AG09319 (cell line): ENCODE measurements around the gene RFC1.

Experiments
- DNase-seq: peaks from one replicate; pipeline ENCODE4 v3.0.0-alpha.2; 2010; ENCODE audit warnings: low read depth; ENCODE audit errors: extremely low read depth
- CTCF ChIP-seq: IDR thresholded peaks from 2 replicates; pipeline ENCODE4 v1.5.1; 2011; ENCODE audit warnings: low read depth, mild to moderate bottlenecking, inconsistent platforms, low read length, moderate library complexity

RFC1 gene

GRCh38 chr4:39331191-39331590, 35.0 kb downstream of the RFC1 start:
- no peak for DNase-seq
- TF ChIP-seq CTCF, result no peak

- TF ChIP-seq CTCF, result no peak
- no peak for DNase-seq
These were observed 35.8 kb downstream of the RFC1 start for GRCh38 chr4:39330353-39330752.

DNA sequence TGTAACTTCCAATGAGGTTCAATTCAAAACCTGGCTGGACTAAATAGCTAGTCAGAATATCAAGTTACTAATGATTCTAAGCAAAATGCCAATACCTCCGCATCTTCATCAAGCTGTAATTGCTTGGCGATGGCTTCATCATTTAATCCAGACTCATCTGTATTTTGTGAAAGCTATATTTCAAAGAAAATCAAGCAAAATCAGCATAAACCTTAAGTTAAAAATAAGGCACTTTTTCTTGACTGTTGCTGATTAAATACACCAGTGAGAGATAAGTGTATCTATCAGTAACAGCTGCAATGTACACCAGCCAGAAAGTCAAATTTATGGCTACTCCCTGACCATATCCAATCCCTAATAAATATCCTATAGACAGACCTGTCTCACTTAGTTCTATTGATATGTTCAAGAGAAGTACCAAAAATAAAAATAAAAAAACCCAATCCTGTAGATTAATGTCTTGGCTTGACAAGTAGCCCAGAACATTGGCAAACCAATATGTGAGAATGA, 39.6 kb downstream of the RFC1 start:
- TF ChIP-seq CTCF, result no peak
- no peak for DNase-seq

- TF ChIP-seq CTCF, result no peak
- no peak for DNase-seq
These were observed 41.1 kb downstream of the RFC1 start for GRCh38 chr4:39324897-39325613.

- no peak for DNase-seq
- no peak for TF ChIP-seq CTCF
These were observed 41.7 kb downstream of the RFC1 start for GRCh38 chr4:39324446-39324845.

DNA sequence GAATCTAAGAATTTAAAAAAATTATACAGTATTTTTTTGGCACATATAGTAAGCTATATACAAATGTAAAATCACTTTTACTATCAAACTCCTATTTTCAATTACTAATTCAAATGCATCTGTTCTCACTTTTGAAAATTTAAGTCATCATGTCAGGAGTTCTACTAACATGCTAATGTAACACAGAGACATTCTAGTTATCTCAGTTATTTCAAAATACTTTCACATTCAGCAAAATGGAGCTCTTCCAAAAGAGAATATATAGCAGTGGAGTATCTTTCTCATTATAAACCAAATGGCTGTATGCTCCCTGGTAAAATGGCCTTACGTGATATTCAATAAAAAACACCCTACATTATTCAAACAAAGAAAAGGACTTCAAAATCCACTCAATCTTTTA, 42.3 kb downstream of the RFC1 start:
- DNase-seq, result no peak
- no peak for TF ChIP-seq CTCF

GRCh38 chr4:39320381-39321115, 45.6 kb downstream of the RFC1 start:
- no peak for DNase-seq
- no peak for TF ChIP-seq CTCF
